SKM-1 (cell line): Measurements from ENCODE around the gene ZNF567.
"Not testable (repeated sequence)": the region's sequence is repeated elsewhere in the genome, so short reads cannot be mapped to it uniquely, and the experiment has no call there.

Experiments
- DNase-seq: peaks from one replicate; lab custom pipeline; 2025; ENCODE audit not compliant: unreplicated experiment; lab: John Stamatoyannopoulos, UW

Gene ZNF567

GRCh38 chr19:36687214-36688056, at the start of gene ZNF567:
Gene ZNF567, plus strand, starts transcription at chr19:36687612. Its CDS starts 7,256 bp downstream, at chr19:36694868.
- peak; percentile 91 for DNase-seq

- DNase-seq = no peak
Observed at GRCh38 chr19:36638862-36639510, 48.4 kb upstream of the ZNF567 start.

- no peak for DNase-seq
Observed at GRCh38 chr19:36646746-36647145, 40.7 kb upstream of the ZNF567 start.

GRCh38 chr19:36652958-36653357, 34.5 kb upstream of the ZNF567 start:
- DNase-seq = no peak

- no peak for DNase-seq
Observed at GRCh38 chr19:36665832-36666231, 21.6 kb upstream of the ZNF567 start.

GRCh38 chr19:36668646-36669045, 18.8 kb upstream of the ZNF567 start:
- no peak for DNase-seq

- no peak for DNase-seq
Observed at GRCh38 chr19:36672368-36672767, 15.0 kb upstream of the ZNF567 start.

GRCh38 chr19:36674201-36674600, 13.2 kb upstream of the ZNF567 start:
- no peak for DNase-seq

- DNase-seq = no peak
Observed at GRCh38 chr19:36679455-36679854, 8.0 kb upstream of the ZNF567 start.

- DNase-seq = no peak
Observed at GRCh38 chr19:36685835-36686234, 1.6 kb upstream of the ZNF567 start.

- DNase-seq = no peak
Observed at GRCh38 chr19:36686365-36687213, 823 bp upstream of the ZNF567 start.

- DNase-seq = no peak
Observed at GRCh38 chr19:36688058-36688457, 646 bp downstream of the ZNF567 start.

GRCh38 chr19:36707134-36707533, 19.7 kb downstream of the ZNF567 start:
- DNase-seq = no peak

GRCh38 chr19:36709423-36709822, 22.0 kb downstream of the ZNF567 start:
- no peak for DNase-seq

- no peak for DNase-seq
Observed at GRCh38 chr19:36719687-36720556, 32.5 kb downstream of the ZNF567 start.

GRCh38 chr19:36736166-36736565, 48.8 kb downstream of the ZNF567 start:
- DNase-seq = not testable (repeated sequence)

- DNase-seq = no peak
Observed at GRCh38 chr19:36745870-36746269, 58.5 kb downstream of the ZNF567 start.

GRCh38 chr19:36747750-36748149, 60.3 kb downstream of the ZNF567 start:
- no peak for DNase-seq

- DNase-seq = no peak
Observed at GRCh38 chr19:36748431-36749275, 61.2 kb downstream of the ZNF567 start.

- DNase-seq = not testable (repeated sequence)
Observed at GRCh38 chr19:36749613-36750012, 62.2 kb downstream of the ZNF567 start.
